ENCODE results near the gene CKS1B.

GRCh38 chr1:155003227-155003765 lies 28.8 kb downstream of the CKS1B start:
- TF ChIP-seq CTCF (conservative IDR thresholded peaks at IDR 0.05 in 1 of 2, IDR thresholded peaks at IDR 0.05 in 1 of 2; ENCODE audit: extremely low read depth in 1 of 2, insufficient read depth in 1 of 2, low read depth in 1 of 2, low read length in 2 of 2): no peak
- no peak for TF ChIP-seq EZH2 (IDR thresholded peaks at IDR 0.05; ENCODE audit: borderline replicate concordance, low read length)

Data from mammary epithelial cell (primary cell).